Measurements from ENCODE around the gene ITCH. TPM values are rescaled to one million over a fixed set of nuclear protein-coding genes. Genes with fewer than 3 reads are reported as not detected.

The ITCH gene
- total and polyA plus RNA-seq, 9 of the 15 experiments (the other 6 are each of a cell fraction or from before 2014, with no cell fraction given): 7.5 to 53.0 (median 22.9) TPM

- TF ChIP-seq PRDM10 (IDR thresholded peaks at IDR 0.05; ENCODE audit: partially characterized antibody) (no peak), FOXA3 (CRISPR knock-in tag; conservative IDR thresholded peaks at IDR 0.05 in 1 of 2, IDR thresholded peaks at IDR 0.05 in 1 of 2) (no peak), RBM15 (IDR thresholded peaks at IDR 0.05; ENCODE audit: insufficient read depth, low read length) (no peak)
These were observed at the start of gene ITCH (continued) for GRCh38 chr20:34363062-34363464.

DNA sequence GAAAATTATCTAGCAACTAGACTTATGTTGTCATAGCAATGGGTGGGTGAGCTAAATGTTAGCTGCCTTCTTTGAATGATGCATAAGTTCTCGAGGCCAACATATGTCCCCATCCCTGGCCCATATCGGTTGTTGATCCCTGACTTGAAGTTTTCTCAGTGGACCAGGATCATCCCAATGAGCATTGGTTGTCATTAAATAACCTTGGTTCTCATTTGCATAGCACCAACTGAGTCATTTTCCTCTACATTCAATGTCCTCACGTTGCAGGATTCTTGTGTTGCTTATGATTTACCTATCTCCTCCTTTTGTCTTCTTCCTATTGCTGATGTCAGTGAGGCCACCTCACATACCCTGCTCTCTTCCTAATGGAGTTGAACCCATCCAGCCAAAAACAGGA is 47.8 kb upstream of the ITCH start:
- Histone ChIP-seq H3K4me3 (no peak overlapping the region), H3K4me1 (replicated peaks in 1 of 2; ENCODE audit: control insufficient read depth in 2 of 2, insufficient read depth in 2 of 2, low read length in 2 of 2) (peaks cover 13 to 20% of the 10 kb centered on the region in 2 experiments; a peak in 4 of 5 replicates), H2AFZ (ENCODE audit: low read depth, low read length) (no peak overlapping the region), H4K20me1 (replicated peaks; ENCODE audit: control insufficient read depth, insufficient read depth, low read length) (no peaks in the 10 kb centered on the region), H3K9me1 (ENCODE audit: control insufficient read depth, insufficient read depth, low read length) (no peaks in the 10 kb centered on the region), H3K4me2 (ENCODE audit: insufficient read depth, low read length) (no peak overlapping the region), H3K9me3 (replicated peaks; ENCODE audit: control insufficient read depth, insufficient read depth, low read depth, low read length) (no peaks in the 10 kb centered on the region), H3K27ac (ENCODE audit: extremely low read depth, low read depth, low read length) (no peak overlapping the region), H3K9ac (ENCODE audit: insufficient read depth in 1 of 2, low read depth in 2 of 2, low read length in 2 of 2) (no peak overlapping the region), H3K36me3 (ENCODE audit: control insufficient read depth, insufficient read depth, low read length) (no peaks in the 10 kb centered on the region), H3K79me2 (ENCODE audit: control insufficient read depth, insufficient read depth, low read length) (no peaks in the 10 kb centered on the region), H3K27me3 (ENCODE audit: control insufficient read depth in 2 of 2, insufficient read depth in 2 of 2, low read length in 2 of 2) (no peaks in the 10 kb centered on the region)
- POLR2A ChIA-PET: interaction anchor here (1.1 kb wide), 1 partner anchor 158 kb away, joined by 3 read pairs; no protein-coding TSS in a partner anchor
- WGBS (ENCODE audit: insufficient coverage, low coverage, missing lambda C conversion rate): 54% methylated on average over 3 of the region's 3 CpGs
- intact Hi-C loops (cut with micrococcal nuclease): no loop called here
- DNase-seq (ENCODE audit: extremely low read depth in 1 of 4, low spot score in 3 of 4) (no peak), ATAC-seq (no peak), FAIRE-seq (no peak)
- in situ Hi-C loops (cut with MboI): loop anchor here (10.0 kb wide), 1 partner anchor 390 kb away; the partner anchor contains the start of gene TP53INP2
- CTCF ChIA-PET (ENCODE audit: low intra/inter-chr PET ratio): interaction anchor here (0.6 kb wide), 1 partner anchor 93 kb away, joined by 3 read pairs; no protein-coding TSS in a partner anchor
- BruUV-seq (replicated peaks): no TSS peak
- TF ChIP-seq NFIC (IDR thresholded peaks at IDR 0.05): no peak
- no peak for TF ChIP-seq FIP1L1 (IDR thresholded peaks at IDR 0.05; ENCODE audit: low read depth, low read length, poor library complexity, severe bottlenecking)
- TF ChIP-seq RBM17 (IDR thresholded peaks at IDR 0.05; ENCODE audit: borderline replicate concordance, low read depth, low read length): no peak
- TF ChIP-seq, protein P1, sequence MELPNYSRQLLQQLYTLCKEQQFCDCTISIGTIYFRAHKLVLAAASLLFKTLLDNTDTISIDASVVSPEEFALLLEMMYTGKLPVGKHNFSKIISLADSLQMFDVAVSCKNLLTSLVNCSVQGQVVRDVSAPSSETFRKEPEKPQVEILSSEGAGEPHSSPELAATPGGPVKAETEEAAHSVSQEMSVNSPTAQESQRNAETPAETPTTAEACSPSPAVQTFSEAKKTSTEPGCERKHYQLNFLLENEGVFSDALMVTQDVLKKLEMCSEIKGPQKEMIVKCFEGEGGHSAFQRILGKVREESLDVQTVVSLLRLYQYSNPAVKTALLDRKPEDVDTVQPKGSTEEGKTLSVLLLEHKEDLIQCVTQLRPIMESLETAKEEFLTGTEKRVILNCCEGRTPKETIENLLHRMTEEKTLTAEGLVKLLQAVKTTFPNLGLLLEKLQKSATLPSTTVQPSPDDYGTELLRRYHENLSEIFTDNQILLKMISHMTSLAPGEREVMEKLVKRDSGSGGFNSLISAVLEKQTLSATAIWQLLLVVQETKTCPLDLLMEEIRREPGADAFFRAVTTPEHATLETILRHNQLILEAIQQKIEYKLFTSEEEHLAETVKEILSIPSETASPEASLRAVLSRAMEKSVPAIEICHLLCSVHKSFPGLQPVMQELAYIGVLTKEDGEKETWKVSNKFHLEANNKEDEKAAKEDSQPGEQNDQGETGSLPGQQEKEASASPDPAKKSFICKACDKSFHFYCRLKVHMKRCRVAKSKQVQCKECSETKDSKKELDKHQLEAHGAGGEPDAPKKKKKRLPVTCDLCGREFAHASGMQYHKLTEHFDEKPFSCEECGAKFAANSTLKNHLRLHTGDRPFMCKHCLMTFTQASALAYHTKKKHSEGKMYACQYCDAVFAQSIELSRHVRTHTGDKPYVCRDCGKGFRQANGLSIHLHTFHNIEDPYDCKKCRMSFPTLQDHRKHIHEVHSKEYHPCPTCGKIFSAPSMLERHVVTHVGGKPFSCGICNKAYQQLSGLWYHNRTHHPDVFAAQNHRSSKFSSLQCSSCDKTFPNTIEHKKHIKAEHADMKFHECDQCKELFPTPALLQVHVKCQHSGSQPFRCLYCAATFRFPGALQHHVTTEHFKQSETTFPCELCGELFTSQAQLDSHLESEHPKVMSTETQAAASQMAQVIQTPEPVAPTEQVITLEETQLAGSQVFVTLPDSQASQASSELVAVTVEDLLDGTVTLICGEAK (IDR thresholded peaks at IDR 0.05): no peak
- TF ChIP-seq, protein P1 (CRISPR knock-in tag; IDR thresholded peaks at IDR 0.05): no peak
